ENCODE results near the gene AMOTL1. TPM values are rescaled to one million over a fixed set of nuclear protein-coding genes. Genes with fewer than 3 reads are reported as not detected.

Gene AMOTL1
- total and polyA plus RNA-seq, 8 donors: 5.0 to 46.3 (median 14.8) TPM

DNA sequence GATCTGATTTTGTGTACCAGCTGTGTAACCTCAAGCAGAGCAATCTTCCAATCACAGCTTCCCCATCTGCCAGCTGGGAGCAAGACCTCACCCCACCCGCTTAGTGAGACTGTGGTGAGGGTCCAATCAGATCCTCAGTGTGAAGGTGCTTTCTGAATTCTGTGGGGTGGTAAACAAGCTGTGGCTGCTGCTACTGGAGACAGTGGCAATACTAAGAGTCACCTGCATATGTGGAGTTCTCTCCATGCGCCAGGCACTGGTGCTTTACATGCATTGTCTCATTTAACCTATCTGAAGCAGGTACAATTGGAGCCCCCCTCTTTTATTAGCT lies 154.8 kb downstream of the AMOTL1 start:
- H3K4me3 ChIP-seq: no peak overlapping the region
- TF ChIP-seq POLR2A (IDR thresholded peaks at IDR 0.05): no peak
- no peak for TF ChIP-seq CTCF (IDR thresholded peaks at IDR 0.05)
- no peak for TF ChIP-seq EP300 (IDR thresholded peaks at IDR 0.05)
- TF ChIP-seq POLR2AphosphoS5 (IDR thresholded peaks at IDR 0.05): no peak
- intact Hi-C loops (cut with DNase I; ENCODE audit: low total_unique reads): no loop called here
- no peak for DNase-seq
- no peaks in the 10 kb centered on the region for H3K27me3 ChIP-seq
- H3K4me1 ChIP-seq: peaks cover 19 to 36% (median 27%) of the 10 kb centered on the region in 4 donors
- H3K36me3 ChIP-seq: no peaks in the 10 kb centered on the region
- H3K27ac ChIP-seq: no peak overlapping the region
- no peaks in the 10 kb centered on the region for H3K9me3 ChIP-seq
- WGBS, 5 donors: 86 to 96% (median 91%) methylated on average over 2 of the region's 2 CpGs

- Histone ChIP-seq H3K4me1 (peaks cover 19 to 43% (median 29%) of the 10 kb centered on the region in 4 donors), H3K27ac (peak overlapping the region in 3 of 5 donors; percentile 71 to 83 (median 74)), H3K36me3 (no peaks in the 10 kb centered on the region), H3K4me3 (no peak overlapping the region), H3K27me3 (no peaks in the 10 kb centered on the region), H3K9me3 (no peaks in the 10 kb centered on the region)
- TF ChIP-seq CTCF (IDR thresholded peaks at IDR 0.05) (no peak), EP300 (IDR thresholded peaks at IDR 0.05) (no peak), POLR2A (IDR thresholded peaks at IDR 0.05) (no peak), POLR2AphosphoS5 (IDR thresholded peaks at IDR 0.05) (no peak)
- 40 to 65% (median 54%) methylated on average over 6 of the region's 6 CpGs for WGBS, 5 donors
- peak in 1 of 2 donors; percentile 57 for DNase-seq
- intact Hi-C loops (cut with DNase I; ENCODE audit: low total_unique reads): no loop called here
Measured at GRCh38 chr11:94924171-94924572, 156.0 kb downstream of the AMOTL1 start.

- Histone ChIP-seq H3K9me3 (no peaks in the 10 kb centered on the region), H3K27me3 (no peaks in the 10 kb centered on the region), H3K4me1 (peaks cover 19 to 43% (median 29%) of the 10 kb centered on the region in 4 donors), H3K36me3 (no peaks in the 10 kb centered on the region), H3K27ac (peak overlapping the region in 3 of 5 donors; percentile 71 to 83 (median 74)), H3K4me3 (no peak overlapping the region)
- DNase-seq: peak in 1 of 2 donors; percentile 35
- WGBS, 5 donors: 39 to 61% (median 55%) methylated on average over 5 of the region's 5 CpGs
- intact Hi-C loops (cut with DNase I; ENCODE audit: low total_unique reads): no loop called here
- no peak for TF ChIP-seq POLR2A (IDR thresholded peaks at IDR 0.05)
- no peak for TF ChIP-seq POLR2AphosphoS5 (IDR thresholded peaks at IDR 0.05)
- no peak for TF ChIP-seq CTCF (IDR thresholded peaks at IDR 0.05)
- no peak for TF ChIP-seq EP300 (IDR thresholded peaks at IDR 0.05)
Measured at GRCh38 chr11:94924612-94925011, 156.5 kb downstream of the AMOTL1 start.

DNA sequence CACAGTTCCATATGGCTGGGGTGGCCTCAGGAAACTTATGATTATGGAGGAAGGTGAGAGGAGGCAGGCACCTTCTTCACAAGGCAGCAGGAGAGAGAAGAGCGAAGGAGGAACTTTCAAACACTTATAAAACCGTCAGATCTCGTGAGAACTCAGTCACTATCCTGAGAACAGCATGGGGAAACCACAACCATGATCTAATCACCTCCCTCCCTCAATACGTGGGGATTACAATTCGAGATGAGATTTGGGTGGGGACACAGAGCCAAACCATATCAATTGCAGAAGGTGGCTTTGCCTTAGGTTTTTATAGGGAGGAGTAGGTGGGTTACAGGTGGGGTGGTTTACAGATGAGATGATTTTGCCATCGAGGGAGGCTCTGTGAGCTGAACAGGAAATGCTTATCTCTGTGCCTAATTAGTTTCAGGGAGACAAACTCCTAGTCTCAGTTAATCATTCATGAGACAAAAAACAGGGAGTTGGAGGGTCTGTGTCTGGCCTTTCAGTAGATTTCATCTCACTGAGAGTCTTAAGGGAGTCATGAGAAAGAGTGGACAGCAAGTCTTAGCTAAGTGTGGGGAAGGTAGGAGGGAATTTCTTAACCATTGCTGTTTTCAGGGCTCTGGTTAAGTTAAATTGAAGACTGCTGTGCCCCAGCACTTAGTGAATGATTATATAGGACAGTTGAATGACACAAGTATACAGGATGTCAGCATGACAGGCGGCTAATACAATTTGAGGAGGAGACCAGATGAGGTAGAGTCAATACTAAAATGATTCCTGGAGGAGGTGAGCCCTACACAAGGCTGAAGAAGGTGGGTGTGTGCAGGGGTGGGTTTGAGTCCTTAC lies 157.5 kb downstream of the AMOTL1 start:
- H3K27ac ChIP-seq: peak overlapping the region in 4 of 5 donors; percentile 58 to 83 (median 72)
- H3K9me3 ChIP-seq: no peaks in the 10 kb centered on the region
- H3K4me1 ChIP-seq: peaks cover 19 to 43% (median 29%) of the 10 kb centered on the region in 4 donors
- H3K4me3 ChIP-seq: no peak overlapping the region
- no peak for DNase-seq
- intact Hi-C loops (cut with DNase I; ENCODE audit: low total_unique reads): no loop called here
- H3K27me3 ChIP-seq: no peaks in the 10 kb centered on the region
- 51 to 58% (median 52%) methylated on average over 7 of the region's 7 CpGs for WGBS, 5 donors
- TF ChIP-seq POLR2A (IDR thresholded peaks at IDR 0.05) (no peak), EP300 (IDR thresholded peaks at IDR 0.05) (no peak), POLR2AphosphoS5 (IDR thresholded peaks at IDR 0.05) (no peak), CTCF (IDR thresholded peaks at IDR 0.05) (no peak)
- H3K36me3 ChIP-seq: no peaks in the 10 kb centered on the region

Data from stomach (tissue), 9 donors.